Measurements from ENCODE around the gene FBXW7.
"Not testable (repeated sequence)": the region's sequence is repeated elsewhere in the genome, so short reads cannot be mapped to it uniquely, and the experiment has no call there.

Gene FBXW7

GRCh38 chr4:152545088-152545487 is 9.2 kb upstream of the FBXW7 start:
- DNase-seq (ENCODE audit: low spot score): no peak

GRCh38 chr4:152544533-152544932 is 8.6 kb upstream of the FBXW7 start:
- DNase-seq (ENCODE audit: low spot score): not testable (repeated sequence)

- no peak for DNase-seq (ENCODE audit: low spot score)
Observed at GRCh38 chr4:152540941-152541340, 5.0 kb upstream of the FBXW7 start.

- DNase-seq (ENCODE audit: low spot score): no peak
Observed at GRCh38 chr4:152540293-152540674, 4.4 kb upstream of the FBXW7 start.

- DNase-seq (ENCODE audit: low spot score): no peak
Observed at GRCh38 chr4:152539556-152540292, 3.8 kb upstream of the FBXW7 start.

- DNase-seq (ENCODE audit: low spot score): no peak
Observed at GRCh38 chr4:152537881-152538280, 2.0 kb upstream of the FBXW7 start.

- DNase-seq (ENCODE audit: low spot score): no peak
Observed at GRCh38 chr4:152536545-152537182, 772 bp upstream of the FBXW7 start.

GRCh38 chr4:152535360-152535902 is 461 bp downstream of the FBXW7 start:
- DNase-seq (ENCODE audit: low spot score): no peak

- DNase-seq (ENCODE audit: low spot score): no peak
Observed at GRCh38 chr4:152534541-152535359, 1.1 kb downstream of the FBXW7 start.

- DNase-seq (ENCODE audit: low spot score): no peak
Observed at GRCh38 chr4:152531479-152531878, 4.4 kb downstream of the FBXW7 start.

GRCh38 chr4:152530600-152530999 is 5.3 kb downstream of the FBXW7 start:
- no peak for DNase-seq (ENCODE audit: low spot score)

GRCh38 chr4:152529880-152530279 is 6.0 kb downstream of the FBXW7 start:
- DNase-seq (ENCODE audit: low spot score): no peak

GRCh38 chr4:152528060-152528459 is 7.8 kb downstream of the FBXW7 start:
- no peak for DNase-seq (ENCODE audit: low spot score)

GRCh38 chr4:152525878-152526277 is 10.0 kb downstream of the FBXW7 start:
- DNase-seq (ENCODE audit: low spot score): no peak

- DNase-seq (ENCODE audit: low spot score): no peak
Observed at GRCh38 chr4:152524427-152524826, 11.5 kb downstream of the FBXW7 start.

- no peak for DNase-seq (ENCODE audit: low spot score)
Observed at GRCh38 chr4:152523731-152524130, 12.2 kb downstream of the FBXW7 start.

GRCh38 chr4:152522754-152523153 is 13.1 kb downstream of the FBXW7 start:
- no peak for DNase-seq (ENCODE audit: low spot score)

GRCh38 chr4:152522245-152522644 is 13.6 kb downstream of the FBXW7 start:
- DNase-seq (ENCODE audit: low spot score): no peak

GRCh38 chr4:152516156-152516555 is 19.7 kb downstream of the FBXW7 start:
- DNase-seq (ENCODE audit: low spot score): no peak

GRCh38 chr4:152515678-152516077 is 20.2 kb downstream of the FBXW7 start:
- no peak for DNase-seq (ENCODE audit: low spot score)

GRCh38 chr4:152514356-152514755 is 21.5 kb downstream of the FBXW7 start:
- no peak for DNase-seq (ENCODE audit: low spot score)

- DNase-seq (ENCODE audit: low spot score): no peak
Observed at GRCh38 chr4:152513078-152513477, 22.8 kb downstream of the FBXW7 start.

GRCh38 chr4:152512483-152512882 is 23.4 kb downstream of the FBXW7 start:
- no peak for DNase-seq (ENCODE audit: low spot score)

All from pons (tissue), 1 donor.